ENCODE measurements around the gene ZNF221. TPM values are rescaled to one million over a fixed set of nuclear protein-coding genes. Genes with fewer than 3 reads are reported as not detected.
"Not testable (repeated sequence)": the region's sequence is repeated elsewhere in the genome, so short reads cannot be mapped to it uniquely, and the experiment has no call there.

The ZNF221 gene
- total RNA-seq, 1 experiment from 2014 or later: 2.8 TPM

DNA sequence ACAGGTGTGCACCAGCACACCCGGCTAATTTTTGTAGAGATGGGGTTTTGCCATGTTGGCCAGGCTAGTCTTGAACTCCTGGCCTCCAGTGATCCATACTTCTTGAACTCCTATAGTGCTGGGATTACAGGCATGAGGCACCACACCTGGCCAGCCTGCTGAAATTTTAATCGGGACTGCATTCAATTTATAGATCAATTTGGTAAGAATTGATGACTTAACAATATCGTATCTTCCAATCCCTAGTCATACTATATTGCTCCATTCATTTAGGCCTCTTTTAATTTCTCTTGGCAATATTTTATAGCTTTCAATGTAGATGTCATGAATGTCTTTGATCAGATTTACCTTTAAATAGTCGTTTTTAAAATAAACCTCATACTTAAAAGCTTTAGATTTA lies 10.3 kb upstream of the ZNF221 start:
- DNase-seq (ENCODE audit: low read depth, low spot score) (no peak), ATAC-seq (no peak)
- Histone ChIP-seq H3K36me3 (ENCODE audit: control insufficient read depth, insufficient read depth, low read length) (no peaks in the 10 kb centered on the region), H3K9me3 (ENCODE audit: control insufficient read depth, insufficient read depth, low read depth, low read length) (peaks cover 8% of the 10 kb centered on the region; the same call in 1 of the 2 replicates), H3K4me3 (ENCODE audit: low read depth in 2 of 2, low read length in 2 of 2) (no peak overlapping the region), H3K27ac (ENCODE audit: low read length) (no peak overlapping the region), H3K4me1 (ENCODE audit: control insufficient read depth, insufficient read depth, low read length) (0 out of 2 replicates have a peak, but pooled peaks cover 2% of the 10 kb centered on the region), H3K27me3 (ENCODE audit: control insufficient read depth, insufficient read depth, low read length) (no peaks in the 10 kb centered on the region)
- BruUV-seq (replicated peaks): no TSS peak
- in situ Hi-C loops (cut with HindIII; ENCODE audit: low pct_unique_long_range_greater_than_20kb, low sequenced_read_pairs) (no loop called here), intact Hi-C loops (cut with micrococcal nuclease; ENCODE audit: unreplicated experiment) (no loop called here)
- ChIA-PET POLR2A (no interaction called here), CTCF (interaction anchor here (0.7 kb wide), 1 partner anchor 175 kb away, joined by 5 read pairs; no protein-coding TSS in a partner anchor)
- TF ChIP-seq TCF7L2 (IDR thresholded peaks at IDR 0.05; ENCODE audit: low read depth, low read length): no peak
- no peak for TF ChIP-seq POLR2AphosphoS5 (IDR thresholded peaks at IDR 0.05; ENCODE audit: low read depth, low read length)
- TF ChIP-seq, protein P1, sequence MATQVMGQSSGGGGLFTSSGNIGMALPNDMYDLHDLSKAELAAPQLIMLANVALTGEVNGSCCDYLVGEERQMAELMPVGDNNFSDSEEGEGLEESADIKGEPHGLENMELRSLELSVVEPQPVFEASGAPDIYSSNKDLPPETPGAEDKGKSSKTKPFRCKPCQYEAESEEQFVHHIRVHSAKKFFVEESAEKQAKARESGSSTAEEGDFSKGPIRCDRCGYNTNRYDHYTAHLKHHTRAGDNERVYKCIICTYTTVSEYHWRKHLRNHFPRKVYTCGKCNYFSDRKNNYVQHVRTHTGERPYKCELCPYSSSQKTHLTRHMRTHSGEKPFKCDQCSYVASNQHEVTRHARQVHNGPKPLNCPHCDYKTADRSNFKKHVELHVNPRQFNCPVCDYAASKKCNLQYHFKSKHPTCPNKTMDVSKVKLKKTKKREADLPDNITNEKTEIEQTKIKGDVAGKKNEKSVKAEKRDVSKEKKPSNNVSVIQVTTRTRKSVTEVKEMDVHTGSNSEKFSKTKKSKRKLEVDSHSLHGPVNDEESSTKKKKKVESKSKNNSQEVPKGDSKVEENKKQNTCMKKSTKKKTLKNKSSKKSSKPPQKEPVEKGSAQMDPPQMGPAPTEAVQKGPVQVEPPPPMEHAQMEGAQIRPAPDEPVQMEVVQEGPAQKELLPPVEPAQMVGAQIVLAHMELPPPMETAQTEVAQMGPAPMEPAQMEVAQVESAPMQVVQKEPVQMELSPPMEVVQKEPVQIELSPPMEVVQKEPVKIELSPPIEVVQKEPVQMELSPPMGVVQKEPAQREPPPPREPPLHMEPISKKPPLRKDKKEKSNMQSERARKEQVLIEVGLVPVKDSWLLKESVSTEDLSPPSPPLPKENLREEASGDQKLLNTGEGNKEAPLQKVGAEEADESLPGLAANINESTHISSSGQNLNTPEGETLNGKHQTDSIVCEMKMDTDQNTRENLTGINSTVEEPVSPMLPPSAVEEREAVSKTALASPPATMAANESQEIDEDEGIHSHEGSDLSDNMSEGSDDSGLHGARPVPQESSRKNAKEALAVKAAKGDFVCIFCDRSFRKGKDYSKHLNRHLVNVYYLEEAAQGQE (IDR thresholded peaks at IDR 0.05; ENCODE audit: insufficient read depth in 1 of 2, low read depth in 2 of 2, low read length in 1 of 2): no peak
- TF ChIP-seq SIN3A (IDR thresholded peaks at IDR 0.05; ENCODE audit: borderline replicate concordance, insufficient read depth, low read depth, low read length): no peak
- TF ChIP-seq, protein P2, sequence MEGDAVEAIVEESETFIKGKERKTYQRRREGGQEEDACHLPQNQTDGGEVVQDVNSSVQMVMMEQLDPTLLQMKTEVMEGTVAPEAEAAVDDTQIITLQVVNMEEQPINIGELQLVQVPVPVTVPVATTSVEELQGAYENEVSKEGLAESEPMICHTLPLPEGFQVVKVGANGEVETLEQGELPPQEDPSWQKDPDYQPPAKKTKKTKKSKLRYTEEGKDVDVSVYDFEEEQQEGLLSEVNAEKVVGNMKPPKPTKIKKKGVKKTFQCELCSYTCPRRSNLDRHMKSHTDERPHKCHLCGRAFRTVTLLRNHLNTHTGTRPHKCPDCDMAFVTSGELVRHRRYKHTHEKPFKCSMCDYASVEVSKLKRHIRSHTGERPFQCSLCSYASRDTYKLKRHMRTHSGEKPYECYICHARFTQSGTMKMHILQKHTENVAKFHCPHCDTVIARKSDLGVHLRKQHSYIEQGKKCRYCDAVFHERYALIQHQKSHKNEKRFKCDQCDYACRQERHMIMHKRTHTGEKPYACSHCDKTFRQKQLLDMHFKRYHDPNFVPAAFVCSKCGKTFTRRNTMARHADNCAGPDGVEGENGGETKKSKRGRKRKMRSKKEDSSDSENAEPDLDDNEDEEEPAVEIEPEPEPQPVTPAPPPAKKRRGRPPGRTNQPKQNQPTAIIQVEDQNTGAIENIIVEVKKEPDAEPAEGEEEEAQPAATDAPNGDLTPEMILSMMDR (IDR thresholded peaks at IDR 0.05): no peak

DNA sequence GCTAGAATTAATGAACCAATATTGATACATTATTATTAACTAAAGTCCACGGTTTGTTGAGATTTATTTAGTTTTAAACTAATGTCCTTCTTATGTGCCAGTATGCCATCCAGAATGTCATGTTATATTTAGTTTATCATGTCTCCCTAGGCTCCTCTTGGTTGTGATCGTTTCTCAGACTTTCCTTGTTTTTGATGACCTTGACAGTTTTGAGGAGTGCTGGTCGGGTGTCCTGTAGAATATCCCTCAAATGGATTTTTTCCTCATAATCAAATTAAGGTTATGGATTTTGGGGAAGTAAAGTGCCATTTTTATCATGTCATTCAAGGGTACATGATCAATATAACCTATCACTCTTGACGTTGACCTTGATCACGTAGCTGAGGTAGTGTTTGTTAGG lies 9.8 kb upstream of the ZNF221 start:
- Histone ChIP-seq H3K36me3 (ENCODE audit: control insufficient read depth, insufficient read depth, low read length) (no peaks in the 10 kb centered on the region), H3K9me3 (ENCODE audit: control insufficient read depth, insufficient read depth, low read depth, low read length) (peaks cover 8% of the 10 kb centered on the region; the same call in 1 of the 2 replicates), H3K4me1 (ENCODE audit: control insufficient read depth, insufficient read depth, low read length) (no peaks in the 10 kb centered on the region), H3K27me3 (ENCODE audit: control insufficient read depth, insufficient read depth, low read length) (no peaks in the 10 kb centered on the region), H3K4me3 (ENCODE audit: low read depth in 2 of 2, low read length in 2 of 2) (no peak overlapping the region), H3K27ac (ENCODE audit: low read length) (no peak overlapping the region)
- ChIA-PET POLR2A (no interaction called here), CTCF (no interaction called here)
- no peak for ATAC-seq
- no TSS peak for BruUV-seq (replicated peaks)
- TF ChIP-seq POLR2AphosphoS5 (IDR thresholded peaks at IDR 0.05; ENCODE audit: low read depth, low read length) (no peak), TCF7L2 (IDR thresholded peaks at IDR 0.05; ENCODE audit: low read depth, low read length) (no peak), SIN3A (IDR thresholded peaks at IDR 0.05; ENCODE audit: borderline replicate concordance, insufficient read depth, low read depth, low read length) (no peak)
- TF ChIP-seq, protein P1 (IDR thresholded peaks at IDR 0.05; ENCODE audit: insufficient read depth in 1 of 2, low read depth in 2 of 2, low read length in 1 of 2): no peak
- TF ChIP-seq, protein P2 (IDR thresholded peaks at IDR 0.05): no peak
- intact Hi-C loops (cut with micrococcal nuclease; ENCODE audit: unreplicated experiment) (no loop called here), in situ Hi-C loops (cut with HindIII; ENCODE audit: low pct_unique_long_range_greater_than_20kb, low sequenced_read_pairs) (no loop called here)
- DNase-seq (ENCODE audit: low read depth, low spot score): no peak

DNA sequence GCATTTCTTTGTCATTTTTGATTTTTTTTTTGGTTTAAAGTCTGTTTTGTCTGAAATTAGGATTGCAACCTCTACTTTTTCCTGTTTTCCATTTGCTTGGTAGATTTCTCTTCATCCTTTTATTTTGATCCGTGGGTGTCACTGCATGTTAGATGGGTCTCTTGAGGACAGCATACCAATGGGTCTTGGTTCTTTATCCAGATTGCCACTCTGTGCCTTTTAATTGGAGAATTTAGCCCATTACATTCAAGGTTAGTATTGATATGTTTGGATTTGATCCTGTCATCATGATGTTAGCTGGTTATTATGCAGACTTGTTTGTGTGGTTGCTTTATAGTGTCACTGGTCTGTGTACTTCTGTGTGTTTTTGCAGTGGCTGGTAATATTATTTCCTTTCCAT lies 3.6 kb upstream of the ZNF221 start:
- H3K4me1 ChIP-seq (ENCODE audit: control insufficient read depth, insufficient read depth, low read length); ATAC-seq; in situ Hi-C loops (cut with HindIII; ENCODE audit: low pct_unique_long_range_greater_than_20kb, low sequenced_read_pairs); H3K27ac ChIP-seq (ENCODE audit: low read length); H3K4me3 ChIP-seq (ENCODE audit: low read depth in 2 of 2, low read length in 2 of 2); BruUV-seq (replicated peaks); CTCF ChIA-PET; H3K36me3 ChIP-seq (ENCODE audit: control insufficient read depth, insufficient read depth, low read length); DNase-seq (ENCODE audit: low read depth, low spot score); H3K27me3 ChIP-seq (ENCODE audit: control insufficient read depth, insufficient read depth, low read length); POLR2A ChIA-PET; intact Hi-C loops (cut with micrococcal nuclease; ENCODE audit: unreplicated experiment): not testable (repeated sequence)
- peaks cover 13% of the 10 kb centered on the region; the same call in 1 of the 2 replicates for H3K9me3 ChIP-seq (ENCODE audit: control insufficient read depth, insufficient read depth, low read depth, low read length)
